ENCODE data around the gene CUL3. TPM values are rescaled to one million over a fixed set of nuclear protein-coding genes. Genes with fewer than 3 reads are reported as not detected.
"Not testable (repeated sequence)": the region's sequence is repeated elsewhere in the genome, so short reads cannot be mapped to it uniquely, and the experiment has no call there.

CUL3 gene
- polyA plus RNA-seq, 3 donors: 12.3 to 28.7 (median 12.9) TPM

GRCh38 chr2:224584785-224585210 lies 365 bp downstream of the CUL3 start:
- TF ChIP-seq CTCF (IDR thresholded peaks at IDR 0.05): no peak
- H3K4me3 ChIP-seq (replicated peaks in 1 of 3; ENCODE audit: low read depth in 2 of 3, low read length in 3 of 3): peak overlapping the region; percentile 59 to 99 (median 92)
- peak overlapping the region; percentile 59 for H2AFZ ChIP-seq (ENCODE audit: insufficient read depth, low read depth, low read length, poor library complexity, severe bottlenecking)
- peak; percentile 28 to 59 (median 37) for DNase-seq
- WGBS (ENCODE audit: insufficient coverage): under 1% methylated on average over 62 of the region's 62 CpGs
- H3K9me3 ChIP-seq (replicated peaks in 1 of 2; ENCODE audit: control insufficient read depth in 1 of 2, insufficient read depth in 1 of 2, low read length in 2 of 2): no peaks in the 10 kb centered on the region
- H3K4me2 ChIP-seq (replicated peaks; ENCODE audit: extremely low read depth, low read length, poor library complexity, severe bottlenecking): peak overlapping the region; percentile 98
- H3K36me3 Mint-ChIP-seq: peaks cover 2 to 11% of the 10 kb centered on the region in 2 donors
- H3K4me1 ChIP-seq (ENCODE audit: control insufficient read depth in 1 of 2, insufficient read depth in 2 of 2, low read length in 2 of 2): peaks cover 32 to 41% of the 10 kb centered on the region in 2 donors
- peak overlapping the region; percentile 80 for H3K9ac ChIP-seq (ENCODE audit: insufficient read depth, low read length, poor library complexity, severe bottlenecking)
- H3K36me3 ChIP-seq (replicated peaks in 1 of 2; ENCODE audit: control insufficient read depth in 1 of 2, insufficient read depth in 2 of 2, low read length in 2 of 2): peaks cover 0 to 2% of the 10 kb centered on the region in 2 donors
- peaks cover 54% of the 10 kb centered on the region for H3K79me2 ChIP-seq (ENCODE audit: insufficient read depth, low read length)
- no peaks in the 10 kb centered on the region for H3K27me3 ChIP-seq (ENCODE audit: control insufficient read depth in 2 of 2, insufficient read depth in 2 of 2, low read length in 2 of 2)
- peak overlapping the region; percentile 84 to 87 for H3K4me3 Mint-ChIP-seq
- H3K27me3 Mint-ChIP-seq (ENCODE audit: low read depth in 3 of 3): peaks cover 0 to 2% (median 0%) of the 10 kb centered on the region in 3 donors
- peak overlapping the region; percentile 76 for H3K27ac ChIP-seq (ENCODE audit: low read depth in 1 of 2, low read length in 2 of 2)
- intact Hi-C loops (cut with micrococcal nuclease): loop anchor here in 1 of 2 donors (10.0 kb wide), 1 partner anchor 630 kb away; the partner anchor contains the start of gene MRPL44
- peaks cover 47% of the 10 kb centered on the region for H4K20me1 ChIP-seq (ENCODE audit: insufficient read depth, low read length)
- peaks cover 0 to 2% (median 0%) of the 10 kb centered on the region in 7 donors for H3K9me3 Mint-ChIP-seq
- H3K27ac Mint-ChIP-seq: peak overlapping the region; percentile 86 to 95 (median 91)
- H3K4me1 Mint-ChIP-seq: peaks cover 43% of the 10 kb centered on the region

DNA sequence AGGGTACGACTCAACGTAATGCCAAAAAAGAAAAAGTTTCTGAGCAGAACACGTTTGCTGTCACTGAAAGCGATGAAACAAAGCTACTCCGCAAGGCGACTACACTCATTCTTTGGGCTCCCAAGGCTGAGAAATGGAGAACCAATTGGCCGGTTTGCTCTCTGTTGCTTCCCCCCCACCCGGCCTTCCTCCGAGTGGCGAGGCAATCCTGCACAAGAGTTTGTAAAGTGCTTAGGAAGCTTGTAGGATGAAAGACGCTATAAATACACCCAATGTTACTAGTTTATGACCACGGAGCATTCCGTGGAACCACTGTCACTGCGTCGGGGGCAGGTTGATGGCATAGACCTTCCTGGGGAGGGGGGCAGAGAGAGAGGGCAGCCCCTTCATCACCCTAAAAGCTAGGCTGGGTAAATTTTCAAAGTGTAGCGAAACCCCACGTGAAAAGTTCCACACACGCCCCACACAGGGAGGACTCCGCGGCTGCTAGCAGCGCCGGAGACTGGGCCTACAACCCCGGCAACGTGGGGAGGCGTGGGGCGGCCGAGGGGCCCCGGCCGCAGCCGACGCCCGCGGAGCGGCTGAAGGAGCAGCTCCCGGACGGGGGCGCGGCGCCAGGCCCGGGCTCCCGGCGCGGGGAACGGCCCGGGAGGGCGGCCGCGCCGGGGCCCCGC lies 915 bp downstream of the CUL3 start:
- DNase-seq: peak; percentile 52 to 64 (median 64)
- H3K27me3 ChIP-seq (ENCODE audit: control insufficient read depth in 2 of 2, insufficient read depth in 2 of 2, low read length in 2 of 2): no peaks in the 10 kb centered on the region
- peak overlapping the region; percentile 99 for H3K4me3 Mint-ChIP-seq
- peak overlapping the region; percentile 37 for H2AFZ ChIP-seq (ENCODE audit: insufficient read depth, low read depth, low read length, poor library complexity, severe bottlenecking)
- H3K4me3 ChIP-seq (replicated peaks in 1 of 3; ENCODE audit: low read depth in 2 of 3, low read length in 3 of 3): peak overlapping the region; percentile 92 to 99 (median 94)
- peaks cover 36 to 44% of the 10 kb centered on the region in 2 donors for H3K4me1 ChIP-seq (ENCODE audit: control insufficient read depth in 1 of 2, insufficient read depth in 2 of 2, low read length in 2 of 2)
- H3K4me2 ChIP-seq (replicated peaks; ENCODE audit: extremely low read depth, low read length, poor library complexity, severe bottlenecking): peak overlapping the region; percentile 98
- TF ChIP-seq CTCF (IDR thresholded peaks at IDR 0.05): no peak
- H3K9ac ChIP-seq (ENCODE audit: insufficient read depth, low read length, poor library complexity, severe bottlenecking): peak overlapping the region; percentile 80
- peaks cover 49% of the 10 kb centered on the region for H3K4me1 Mint-ChIP-seq
- peaks cover 0 to 2% of the 10 kb centered on the region in 2 donors for H3K36me3 ChIP-seq (replicated peaks in 1 of 2; ENCODE audit: control insufficient read depth in 1 of 2, insufficient read depth in 2 of 2, low read length in 2 of 2)
- intact Hi-C loops (cut with micrococcal nuclease): loop anchor here in 1 of 2 donors (10.0 kb wide), 1 partner anchor 629 kb away; the partner anchor contains the start of gene MRPL44
- H4K20me1 ChIP-seq (ENCODE audit: insufficient read depth, low read length): peaks cover 53% of the 10 kb centered on the region
- under 1% methylated on average over 36 of the region's 50 CpGs for WGBS (ENCODE audit: insufficient coverage)
- peak overlapping the region; percentile 93 to 98 (median 97) for H3K27ac Mint-ChIP-seq
- H3K27ac ChIP-seq (ENCODE audit: low read depth in 1 of 2, low read length in 2 of 2): peak overlapping the region; percentile 79 to 88
- H3K27me3 Mint-ChIP-seq (ENCODE audit: low read depth in 3 of 3): peaks cover 0 to 2% (median 0%) of the 10 kb centered on the region in 3 donors
- H3K9me3 ChIP-seq (replicated peaks in 1 of 2; ENCODE audit: control insufficient read depth in 1 of 2, insufficient read depth in 1 of 2, low read length in 2 of 2): no peaks in the 10 kb centered on the region
- peaks cover 59% of the 10 kb centered on the region for H3K79me2 ChIP-seq (ENCODE audit: insufficient read depth, low read length)
- peaks cover 0 to 2% (median 0%) of the 10 kb centered on the region in 7 donors for H3K9me3 Mint-ChIP-seq
- H3K36me3 Mint-ChIP-seq: peaks cover 2 to 11% of the 10 kb centered on the region in 2 donors

GRCh38 chr2:224583033-224583432 lies 2.1 kb downstream of the CUL3 start:
- H3K9ac ChIP-seq (ENCODE audit: insufficient read depth, low read length, poor library complexity, severe bottlenecking); H3K27me3 Mint-ChIP-seq (ENCODE audit: low read depth in 3 of 3); H3K9me3 ChIP-seq (replicated peaks in 1 of 2; ENCODE audit: control insufficient read depth in 1 of 2, insufficient read depth in 1 of 2, low read length in 2 of 2); H3K27ac ChIP-seq (ENCODE audit: low read depth in 1 of 2, low read length in 2 of 2); DNase-seq; H3K9me3 Mint-ChIP-seq; H3K36me3 ChIP-seq (replicated peaks in 1 of 2; ENCODE audit: control insufficient read depth in 1 of 2, insufficient read depth in 2 of 2, low read length in 2 of 2); H2AFZ ChIP-seq (ENCODE audit: insufficient read depth, low read depth, low read length, poor library complexity, severe bottlenecking); H3K27me3 ChIP-seq (ENCODE audit: control insufficient read depth in 2 of 2, insufficient read depth in 2 of 2, low read length in 2 of 2): not testable (repeated sequence)
- H3K79me2 ChIP-seq (ENCODE audit: insufficient read depth, low read length): peaks cover 72% of the 10 kb centered on the region
- peaks cover 36 to 44% of the 10 kb centered on the region in 2 donors for H3K4me1 ChIP-seq (ENCODE audit: control insufficient read depth in 1 of 2, insufficient read depth in 2 of 2, low read length in 2 of 2)
- Mint-ChIP-seq H3K36me3 (peaks cover 2 to 11% of the 10 kb centered on the region in 2 donors), H3K4me3 (peak overlapping the region; percentile 99), H3K27ac (peak overlapping the region in 1 of 7 donors; percentile 56), H3K4me1 (peaks cover 52% of the 10 kb centered on the region)
- H3K4me2 ChIP-seq (replicated peaks; ENCODE audit: extremely low read depth, low read length, poor library complexity, severe bottlenecking): peak overlapping the region; percentile 98
- peaks cover 65% of the 10 kb centered on the region for H4K20me1 ChIP-seq (ENCODE audit: insufficient read depth, low read length)
- peak overlapping the region in 1 of 3 experiments; percentile 92 for H3K4me3 ChIP-seq (replicated peaks in 1 of 3; ENCODE audit: low read depth in 2 of 3, low read length in 3 of 3)
- intact Hi-C loops (cut with micrococcal nuclease): loop anchor here in 1 of 2 donors (10.0 kb wide), 1 partner anchor 628 kb away; the partner anchor contains the start of gene MRPL44
- 97% methylated on average over 10 of the region's 14 CpGs for WGBS (ENCODE audit: insufficient coverage)
